ENCODE results near the gene PRX. TPM values are rescaled to one million over a fixed set of nuclear protein-coding genes. Genes with fewer than 3 reads are reported as not detected.

Gene PRX
- total and polyA plus RNA-seq, 2 of the 13 experiments (the other 11 are each of a cell fraction or from before 2014, with no cell fraction given), result 0.66 TPM

GRCh38 chr19:40369797-40370196 is 43.4 kb downstream of the PRX start (continued):
- TF ChIP-seq ZBTB26 (CRISPR knock-in tag; IDR thresholded peaks at IDR 0.05; ENCODE audit: borderline replicate concordance), result no peak

- no peak overlapping the region for H3K9ac ChIP-seq (ENCODE audit: insufficient read depth, low read depth, low read length)
- 94% methylated on average over 9 of the region's 16 CpGs for WGBS (ENCODE audit: low lambda C conversion rate)
- TF ChIP-seq ZNF530 (CRISPR knock-in tag; IDR thresholded peaks at IDR 0.05; ENCODE audit: low read depth), result no peak
- no peak for TF ChIP-seq GPN1 (CRISPR knock-in tag; IDR thresholded peaks at IDR 0.05; ENCODE audit: borderline replicate concordance)
- no peak for TF ChIP-seq ZBTB2 (CRISPR knock-in tag; IDR thresholded peaks at IDR 0.05; ENCODE audit: low read depth)
- no peak for TF ChIP-seq ZNF773 (CRISPR knock-in tag; IDR thresholded peaks at IDR 0.05; ENCODE audit: borderline replicate concordance)
- no peak for TF ChIP-seq ZNF547 (CRISPR knock-in tag; IDR thresholded peaks at IDR 0.05)
- no peak for TF ChIP-seq PHF21A (CRISPR knock-in tag; IDR thresholded peaks at IDR 0.05)
- no peak for TF ChIP-seq MXD1 (CRISPR knock-in tag; IDR thresholded peaks at IDR 0.05)
- no peak for TF ChIP-seq IRF2 (CRISPR knock-in tag; IDR thresholded peaks at IDR 0.05)
- no peak for TF ChIP-seq HDAC2 (CRISPR knock-in tag; IDR thresholded peaks at IDR 0.05)
- no peak for TF ChIP-seq ZFP1 (CRISPR knock-in tag; IDR thresholded peaks at IDR 0.05)
- TF ChIP-seq FOXP1 (IDR thresholded peaks at IDR 0.05), result no peak
- TF ChIP-seq FOXP1 (CRISPR knock-in tag; IDR thresholded peaks at IDR 0.05), result no peak
- TF ChIP-seq ZNF75D (CRISPR knock-in tag; IDR thresholded peaks at IDR 0.05; ENCODE audit: borderline replicate concordance), result no peak
- TF ChIP-seq BCLAF1 (IDR thresholded peaks at IDR 0.05), result no peak
- BruUV-seq (replicated peaks), result no TSS peak
- no peak overlapping the region for H3K27ac ChIP-seq (ENCODE audit: extremely low read length, insufficient read depth, low read length)
- H3K79me2 ChIP-seq (ENCODE audit: insufficient read depth, low read length), result no peaks in the 10 kb centered on the region
- in situ Hi-C loops (cut with HindIII; ENCODE audit: extremely low pct_ligation_motif_present, low pct_unique_long_range_greater_than_20kb), result no loop called here
- no peaks in the 10 kb centered on the region for H3K9me3 ChIP-seq (ENCODE audit: low read length)
- no peak for ATAC-seq
- CTCF ChIA-PET (ENCODE audit: low intra/inter-chr PET ratio, low total read pairs), result no interaction called here
- H3K36me3 ChIP-seq (replicated peaks in 1 of 2; ENCODE audit: control insufficient read depth in 1 of 2, insufficient read depth in 2 of 2, low read length in 2 of 2), result peaks cover 3 to 12% of the 10 kb centered on the region in 2 experiments; a peak in 3 of 5 replicates
- H3K27me3 ChIP-seq (ENCODE audit: control insufficient read depth in 1 of 2, insufficient read depth in 2 of 2, low read length in 2 of 2), result no peaks in the 10 kb centered on the region
- H3K4me3 ChIP-seq (replicated peaks in 1 of 3; ENCODE audit: insufficient read depth in 1 of 3, low read depth in 2 of 3, low read length in 3 of 3), result no peak overlapping the region
- no peak overlapping the region for H3K4me2 ChIP-seq (ENCODE audit: low read depth, low read length)
- H3K4me1 ChIP-seq (ENCODE audit: insufficient read depth, low read length), result no peaks in the 10 kb centered on the region
- intact Hi-C loops (cut with micrococcal nuclease; ENCODE audit: unreplicated experiment), result no loop called here
- H2AFZ ChIP-seq (ENCODE audit: low read length), result no peak overlapping the region
- FAIRE-seq, result no peak
- POLR2A ChIA-PET, result no interaction called here
- no peaks in the 10 kb centered on the region for H4K20me1 ChIP-seq (ENCODE audit: insufficient read depth, low read length)
- no peak for DNase-seq (ENCODE audit: low spot score)
Observed at GRCh38 chr19:40367577-40368434, 45.4 kb downstream of the PRX start.

Measured in HepG2 (cell line).